Aorta (tissue), 5 donors: ENCODE data around the gene RNF213. TPM values are rescaled to one million over a fixed set of nuclear protein-coding genes. Genes with fewer than 3 reads are reported as not detected.

Source experiments
- ATAC-seq: fragments of 200-7000 bp; cut with Tn5 transposase; one replicate; pipeline ENCODE4 v1.9.1; 2022; ENCODE audit warnings: moderate library complexity; ENCODE audit not compliant: low FRiP score
- DNase-seq, 2 donors: peaks; one replicate each; pipeline ENCODE4 v3.0.0-alpha.2; 2020
- H3K27ac ChIP-seq, 2 donors: one replicate each; pipeline ENCODE4 v1.5.1; 2013; ENCODE audit warnings: low read length in 2 of 2, mild to moderate bottlenecking in 2 of 2, moderate library complexity in 2 of 2, control low read depth in 1 of 2, inconsistent platforms in 1 of 2, low read depth in 1 of 2
- H3K27me3 ChIP-seq, 2 donors: one replicate each; pipeline ENCODE4 v1.6.1; 2013; ENCODE audit warnings: control low read depth in 1 of 2, low read length in 1 of 2, mild to moderate bottlenecking in 1 of 2, moderate library complexity in 1 of 2; ENCODE audit not compliant: insufficient read depth in 2 of 2, control insufficient read depth in 1 of 2
- H3K36me3 ChIP-seq, 2 donors: one replicate each; pipeline ENCODE4 v1.6.1; 2013; ENCODE audit warnings: control low read depth in 1 of 2, low read length in 1 of 2, mild to moderate bottlenecking in 1 of 2; ENCODE audit not compliant: insufficient read depth in 2 of 2, control insufficient read depth in 1 of 2
- H3K4me1 ChIP-seq, 2 donors: one replicate each; pipeline ENCODE4 v1.6.1; 2013; ENCODE audit warnings: low read length in 2 of 2, control low read depth in 1 of 2, mild to moderate bottlenecking in 1 of 2, moderate library complexity in 1 of 2; ENCODE audit not compliant: insufficient read depth in 2 of 2, control insufficient read depth in 1 of 2
- H3K4me3 ChIP-seq, 2 donors: one replicate each; pipeline ENCODE4 v1.5.1; 2013; ENCODE audit warnings: low read length in 2 of 2, control low read depth in 1 of 2, mild to moderate bottlenecking in 1 of 2
- H3K9me3 ChIP-seq: one replicate; pipeline ENCODE4 v1.6.1; 2013; ENCODE audit warnings: mild to moderate bottlenecking, low read length; ENCODE audit not compliant: control insufficient read depth
- WGBS, 2 donors: extraction: QIAGEN DNeasy Blood & Tissue Kit; methylation state at CpG; one replicate each; pipeline ENCODE4 v1.1.7; 2013; 5-methylcytosine and 5-hydroxymethylcytosine counted together
- intact Hi-C, 2 donors: fragments of 100-400 bp; cut with DNase I; formaldehyde crosslinking; loops; one replicate each; pipeline versions ENCODE4 v1.14.2 to v1.15.0; 2022
- polyA plus RNA-seq, 2 donors: library from polyadenylated mRNA; stranded (reverse); fragments of 200-250 nt; gene quantifications; one replicate each; pipeline ENCODE4 v1.2.3, GENCODE V29; 2013
- total RNA-seq, 2 donors: library from RNA; stranded (reverse); fragmentation: NEBNext Ultra II Directional; extraction: Animal tissue kit (Norgen Biotek cat#: 25700); gene quantifications; one replicate each; pipeline ENCODE4 v1.2.1, GENCODE V29; 2021
- donor health status: healthy with polysubstance abuse.
- donor health status: Bipolar disorder and iron deficiency.
- donor health status: DM: no; HTN: no; CAD: no.
- donor health status: DM: no; HTN: no; CAD: no.
- donor health status: DM: yes; HTN: yes; CAD: no.

The RNF213 gene
- total and polyA plus RNA-seq, 4 donors: 18.7 to 231 (median 105) TPM

GRCh38 chr17:80387071-80387470 lies 126.4 kb downstream of the RNF213 start:
- 92 to 94% methylated on average over 7 of the region's 7 CpGs for WGBS, 2 donors
- Histone ChIP-seq H3K27me3 (no peaks in the 10 kb centered on the region), H3K36me3 (peaks cover 4 to 15% of the 10 kb centered on the region in 2 donors), H3K4me3 (no peak overlapping the region), H3K4me1 (no peaks in the 10 kb centered on the region), H3K9me3 (no peaks in the 10 kb centered on the region), H3K27ac (no peak overlapping the region)
- no peak for DNase-seq
- no peak for ATAC-seq
- intact Hi-C loops: no loop called here

GRCh38 chr17:80388175-80388574 lies 127.5 kb downstream of the RNF213 start:
- no peaks in the 10 kb centered on the region for H3K9me3 ChIP-seq
- DNase-seq: no peak
- no peak overlapping the region for H3K4me3 ChIP-seq
- no peak overlapping the region for H3K27ac ChIP-seq
- H3K27me3 ChIP-seq: no peaks in the 10 kb centered on the region
- H3K36me3 ChIP-seq: peaks cover 4 to 13% of the 10 kb centered on the region in 2 donors
- intact Hi-C loops: no loop called here
- no peaks in the 10 kb centered on the region for H3K4me1 ChIP-seq
- no peak for ATAC-seq
- WGBS, 2 donors: 95 to 97% methylated on average over 15 of the region's 15 CpGs

DNA sequence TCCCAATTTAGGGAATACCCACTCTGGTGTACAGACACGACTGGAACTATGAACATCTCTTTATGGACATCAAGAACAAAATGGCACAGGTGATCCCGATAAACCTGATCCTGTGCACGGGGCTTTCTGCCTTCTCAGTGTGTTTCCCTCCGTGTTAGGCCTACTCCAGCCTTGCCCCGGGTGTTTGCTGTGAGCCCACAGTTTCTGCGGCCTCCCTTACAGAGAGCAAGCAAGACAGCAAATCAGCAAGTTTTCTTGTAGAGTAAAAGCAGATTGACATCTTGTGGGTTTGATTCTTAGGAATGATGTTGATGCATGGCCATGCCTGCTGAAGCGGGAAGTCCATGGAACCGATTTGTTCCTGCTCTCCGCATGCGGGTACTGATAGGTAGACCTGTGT lies 127.9 kb downstream of the RNF213 start:
- H3K9me3 ChIP-seq: no peaks in the 10 kb centered on the region
- DNase-seq: no peak
- no peak overlapping the region for H3K4me3 ChIP-seq
- 91 to 95% methylated on average over 10 of the region's 10 CpGs for WGBS, 2 donors
- H3K36me3 ChIP-seq: peaks cover 2 to 15% of the 10 kb centered on the region in 2 donors
- no peaks in the 10 kb centered on the region for H3K27me3 ChIP-seq
- intact Hi-C loops: no loop called here
- H3K4me1 ChIP-seq: no peaks in the 10 kb centered on the region
- no peak overlapping the region for H3K27ac ChIP-seq
- no peak for ATAC-seq

DNA sequence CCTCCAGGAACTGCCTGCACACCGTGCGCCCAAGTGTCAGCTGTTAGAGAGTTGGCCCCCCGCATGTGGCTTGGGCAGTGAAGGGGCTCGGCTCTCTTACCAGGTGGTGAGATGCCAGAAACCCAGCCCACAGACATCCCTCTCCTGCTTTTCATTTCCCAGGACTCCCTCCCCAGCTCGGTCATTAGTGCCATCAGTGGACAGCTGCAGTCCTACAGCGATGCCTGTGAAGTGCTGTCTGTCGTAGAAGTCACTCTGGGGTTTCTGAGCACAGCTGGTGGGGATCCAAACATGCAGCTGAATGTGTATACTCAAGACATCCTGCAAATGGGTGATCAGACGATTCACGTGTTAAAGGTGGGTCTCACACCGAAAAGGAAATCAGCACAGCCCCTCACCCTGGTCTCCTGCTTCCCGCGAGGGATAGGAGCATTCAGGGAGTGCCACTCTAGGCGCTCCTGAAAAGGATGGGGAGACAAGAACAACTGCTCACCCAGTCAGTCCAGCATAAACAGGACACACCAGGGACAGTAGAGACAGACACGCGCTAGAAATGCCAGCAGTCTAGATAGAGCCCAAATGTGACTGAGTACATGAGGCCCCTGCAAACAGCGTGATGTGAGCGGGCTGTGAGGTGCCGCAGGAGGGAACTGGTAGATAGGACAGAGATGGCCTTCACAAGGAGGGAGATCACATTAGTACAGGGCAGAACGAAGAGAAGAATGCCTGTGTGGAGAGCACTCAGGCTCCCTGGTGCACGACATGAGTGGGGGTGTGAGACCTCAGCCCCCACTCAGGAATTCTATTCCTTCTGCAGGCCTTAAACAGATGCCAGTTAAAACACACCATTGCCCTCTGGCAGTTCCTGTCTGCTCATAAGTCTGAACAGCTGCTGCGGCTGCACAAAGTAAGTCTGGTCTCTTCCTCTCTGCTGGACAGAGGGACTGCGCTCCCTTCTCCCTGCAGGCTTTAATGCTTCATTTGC lies 128.7 kb downstream of the RNF213 start:
- intact Hi-C loops: no loop called here
- Histone ChIP-seq H3K27ac (no peak overlapping the region), H3K36me3 (peaks cover 0 to 12% of the 10 kb centered on the region in 2 donors)

DNA sequence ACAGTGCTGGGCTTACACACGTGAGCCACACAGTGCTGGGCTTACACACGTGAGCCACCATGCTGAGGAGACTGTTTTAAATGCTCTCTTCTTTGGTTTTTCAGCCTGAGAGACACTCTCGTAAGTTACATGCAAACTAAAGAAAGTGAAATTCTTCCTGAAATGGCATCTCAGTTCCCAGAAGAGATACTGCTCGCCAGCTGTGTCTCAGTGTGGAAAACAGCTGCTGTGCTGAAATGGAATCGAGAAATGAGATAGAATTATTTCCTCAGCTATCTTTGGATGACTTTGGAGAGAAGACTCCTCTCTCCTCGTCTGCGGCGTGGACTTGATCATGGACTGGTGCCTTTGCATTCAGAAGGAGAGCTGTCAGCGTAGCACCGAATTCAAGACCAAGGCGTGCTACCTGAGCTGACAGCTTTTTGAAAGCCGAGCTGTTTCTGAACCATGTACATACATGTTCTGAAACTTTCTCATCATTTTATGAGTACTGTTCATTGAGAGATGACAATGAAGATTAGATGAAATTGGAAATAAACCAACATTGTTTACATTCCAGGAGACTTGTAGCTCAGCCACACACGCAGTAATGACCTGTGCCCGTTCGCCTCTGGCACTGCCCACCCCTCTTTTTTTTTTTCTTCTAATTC lies 132.7 kb downstream of the RNF213 start:
- Histone ChIP-seq H3K9me3 (no peaks in the 10 kb centered on the region), H3K36me3 (peaks cover 0 to 3% of the 10 kb centered on the region in 2 donors), H3K4me3 (no peak overlapping the region), H3K27me3 (no peaks in the 10 kb centered on the region), H3K27ac (no peak overlapping the region), H3K4me1 (no peaks in the 10 kb centered on the region)
- 85 to 86% methylated on average over 15 of the region's 15 CpGs for WGBS, 2 donors
- intact Hi-C loops: no loop called here
- DNase-seq (no peak), ATAC-seq (no peak)

More for the DNA sequence above, 128.7 kb downstream of the RNF213 start:
- Histone ChIP-seq H3K27me3 (no peaks in the 10 kb centered on the region), H3K9me3 (no peaks in the 10 kb centered on the region), H3K4me3 (no peak overlapping the region), H3K4me1 (no peaks in the 10 kb centered on the region)
- ATAC-seq (no peak), DNase-seq (no peak)
- 54 to 62% methylated on average over 22 of the region's 22 CpGs for WGBS, 2 donors

DNA sequence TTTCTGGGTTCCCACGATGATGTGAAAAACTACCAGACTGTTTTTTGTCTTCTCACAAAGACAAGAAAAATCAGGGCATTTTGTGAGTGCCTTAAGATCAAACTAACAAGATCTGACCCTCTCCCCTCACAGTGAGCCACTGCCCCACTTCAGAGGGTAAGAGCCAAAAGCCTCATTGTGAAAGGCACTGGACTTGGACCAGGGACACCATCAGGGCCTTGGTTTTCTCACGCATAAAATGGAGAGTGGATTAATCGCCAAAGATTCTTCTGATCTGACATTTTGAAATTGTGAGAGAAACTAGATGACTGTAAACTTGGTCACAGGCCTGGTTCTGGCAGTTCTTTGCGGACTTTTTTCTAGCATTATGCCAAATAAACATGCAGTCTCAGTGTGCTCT lies 133.3 kb downstream of the RNF213 start:
- H3K36me3 ChIP-seq: peaks cover 0 to 2% of the 10 kb centered on the region in 2 donors
- H3K27ac ChIP-seq: no peak overlapping the region
- ATAC-seq (no peak), DNase-seq (no peak)
- no peaks in the 10 kb centered on the region for H3K9me3 ChIP-seq
- intact Hi-C loops: no loop called here
- no peaks in the 10 kb centered on the region for H3K4me1 ChIP-seq
- H3K27me3 ChIP-seq: no peaks in the 10 kb centered on the region
- H3K4me3 ChIP-seq: no peak overlapping the region
- 85 to 89% methylated on average over 4 of the region's 4 CpGs for WGBS, 2 donors

DNA sequence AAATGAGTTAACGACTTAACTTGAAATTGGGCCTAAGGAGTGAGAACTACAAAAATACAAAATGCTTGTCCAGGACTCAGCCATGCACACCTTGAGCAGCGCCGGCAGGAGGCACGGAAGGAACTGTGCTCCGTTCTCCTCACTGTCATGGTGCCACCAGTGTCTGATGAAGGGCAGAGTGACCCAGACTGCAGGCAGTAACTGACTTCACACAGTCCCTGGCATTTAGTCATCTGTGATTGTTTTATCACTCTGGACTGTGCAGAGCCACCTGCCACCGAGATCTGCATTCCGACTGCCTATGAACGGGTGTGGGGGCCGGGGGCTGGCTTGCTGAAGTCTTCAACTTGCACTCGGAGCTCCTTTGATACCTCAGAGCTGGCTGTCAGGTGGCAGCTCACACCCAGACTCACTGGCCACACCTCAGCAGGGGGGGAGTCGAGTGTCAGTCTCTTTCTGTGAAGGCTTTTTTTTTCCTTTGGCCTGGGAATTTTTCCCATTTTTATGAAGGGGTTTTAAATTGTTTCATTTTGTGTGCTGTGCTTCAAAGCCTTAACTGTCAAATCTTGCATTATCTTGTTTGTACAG lies 134.1 kb downstream of the RNF213 start:
- WGBS, 2 donors: 77 to 79% methylated on average over 11 of the region's 11 CpGs
- intact Hi-C loops: no loop called here
- Histone ChIP-seq H3K9me3 (no peaks in the 10 kb centered on the region), H3K27ac (no peak overlapping the region), H3K4me1 (no peaks in the 10 kb centered on the region), H3K4me3 (no peak overlapping the region), H3K36me3 (peaks cover 0 to 2% of the 10 kb centered on the region in 2 donors), H3K27me3 (no peaks in the 10 kb centered on the region)
- ATAC-seq (no peak), DNase-seq (no peak)

DNA sequence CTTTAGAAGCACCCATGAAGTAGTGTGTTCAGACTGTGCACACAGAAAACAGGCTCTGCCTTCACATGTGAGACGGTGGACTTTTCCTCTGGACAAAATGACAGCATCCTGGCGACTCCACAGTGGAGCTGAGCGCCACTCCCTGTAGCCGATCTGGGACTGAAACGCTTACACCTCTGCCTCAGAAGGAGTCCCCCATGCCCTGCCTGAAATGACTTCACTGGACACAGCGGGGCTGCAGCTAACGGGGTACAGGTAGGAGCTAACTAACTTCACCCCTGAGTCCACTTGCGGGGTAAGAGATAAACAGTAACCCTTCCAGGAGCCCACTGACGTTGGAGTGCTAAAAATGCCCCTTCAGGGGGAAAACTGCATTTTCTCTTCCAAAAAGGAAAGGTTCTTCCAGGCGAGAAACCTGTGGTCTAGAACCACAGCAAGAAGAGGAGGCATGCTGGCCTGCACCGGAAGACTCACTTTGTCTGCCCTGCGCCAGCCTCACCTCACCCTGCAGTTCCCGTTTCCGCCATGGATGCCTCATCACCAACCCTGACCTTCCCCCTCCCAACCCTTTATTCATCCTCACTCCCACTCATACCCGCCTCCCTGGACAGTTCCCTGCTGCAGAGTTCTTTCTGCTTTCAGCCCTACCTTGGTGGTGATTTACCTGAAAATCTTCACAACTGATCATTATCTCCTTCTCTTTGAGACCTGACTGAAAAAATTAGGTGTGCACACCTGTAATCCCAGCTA lies 134.9 kb downstream of the RNF213 start:
- peaks cover 0 to 2% of the 10 kb centered on the region in 2 donors for H3K36me3 ChIP-seq
- intact Hi-C loops: no loop called here
- H3K9me3 ChIP-seq: no peaks in the 10 kb centered on the region
- no peaks in the 10 kb centered on the region for H3K27me3 ChIP-seq
- WGBS, 2 donors: 81 to 83% methylated on average over 15 of the region's 15 CpGs
- no peaks in the 10 kb centered on the region for H3K4me1 ChIP-seq
- ATAC-seq: no peak
- no peak for DNase-seq
- H3K4me3 ChIP-seq: no peak overlapping the region
- no peak overlapping the region for H3K27ac ChIP-seq
